K562 (cell line): Measurements from ENCODE around the gene REM2. TPM values are rescaled to one million over a fixed set of nuclear protein-coding genes. Genes with fewer than 3 reads are reported as not detected.

Source experiments
- MGA ChIP-seq: fragments of 450-650 bp; IDR thresholded peaks from 2 replicates; pipeline ENCODE4 v1.6.1; 2016; ENCODE audit warnings: mild to moderate bottlenecking, moderate library complexity
- MYC ChIP-seq, 2 experiments: fragments of 250-450 bp in 1 of 2; sonication (Bioruptor Pico) in 1 of 2; IDR thresholded peaks; 2 replicates each; pipeline versions ENCODE4 v1.5.1 to v1.6.1; 2012 to 2021; ENCODE audit warnings: low read depth in 2 of 2, borderline replicate concordance in 1 of 2, improper control_type of control experiment in 1 of 2, low read length in 1 of 2, mild to moderate bottlenecking in 1 of 2, moderate library complexity in 1 of 2
- POLR2H ChIP-seq: IDR thresholded peaks from 2 replicates; pipeline ENCODE4 v1.6.1; 2016; ENCODE audit warnings: missing genetic modification characterization, low read depth, mild to moderate bottlenecking, control low read depth, missing compliant biosample characterization, moderate library complexity
- PRPF4 ChIP-seq: fragments of 200-400 bp; formaldehyde crosslinking; IDR thresholded peaks from one replicate; pipeline ENCODE4 v1.6.1; 2017; ENCODE audit warnings: low read length, low read depth, mild to moderate bottlenecking; ENCODE audit not compliant: insufficient read depth, poor library complexity, severe bottlenecking
- RBM39 ChIP-seq: fragments of 200-400 bp; formaldehyde crosslinking; optimal IDR thresholded peaks from 2 replicates; pipeline ENCODE3; 2018; ENCODE audit warnings: low read depth, low read length
- SREBF2 ChIP-seq: sonication (generic); formaldehyde crosslinking; IDR thresholded peaks from 2 replicates; pipeline ENCODE4 v1.4.0; 2020; ENCODE audit warnings: mild to moderate bottlenecking, missing genetic modification reagents
- ZBTB43 ChIP-seq: sonication (generic); formaldehyde crosslinking; IDR thresholded peaks from 2 replicates; pipeline ENCODE4 v1.8.0; 2023; ENCODE audit warnings: mild to moderate bottlenecking, missing genetic modification reagents
- ZNF280B ChIP-seq: fragments of 250-450 bp; sonication (Bioruptor Pico); IDR thresholded peaks from 2 replicates; pipeline ENCODE4 v1.5.1; 2021; ENCODE audit warnings: mild to moderate bottlenecking
- ZNF3 ChIP-seq: fragments of 250-450 bp; sonication (Bioruptor Pico); IDR thresholded peaks from 2 replicates; pipeline ENCODE4 v1.5.0; 2021; ENCODE audit warnings: mild to moderate bottlenecking, moderate library complexity
- ZNF512 ChIP-seq: IDR thresholded peaks from 2 replicates; pipeline ENCODE4 v1.6.1; 2016; ENCODE audit warnings: missing genetic modification characterization, missing compliant biosample characterization
- polyA plus RNA-seq, 8 experiments: library from polyadenylated mRNA; depleted of rRNA in 4 of 8; stranded (reverse) in 5 of 8; unstranded in 3 of 8; fragments of >200 nt; fragmentation: Nextera tagmentation in 2 of 8; fragmentation: Illumina TruSeq in 1 of 8; extraction: Ambion mirVana in 2 of 8; extraction: Trizol in 1 of 8; gene quantifications; 2 replicates each; pipeline versions ENCODE4 v1.2.1 to v1.2.3, GENCODE V29; 2011 to 2014; ENCODE audit warnings: inconsistent platforms in 1 of 8, missing spikeins in 1 of 8
- total RNA-seq, 7 experiments: library from RNA; depleted of rRNA in 6 of 7; stranded (reverse); fragments of >200 nt in 6 of 7; fragmentation: Illumina TruSeq in 2 of 7; extraction: Trizol in 2 of 7; gene quantifications; 2 replicates each; pipeline versions ENCODE4 v1.2.1 to v1.2.3, GENCODE V29; 2011 to 2021; ENCODE audit warnings: low replicate concordance in 1 of 7

REM2 gene
- total and polyA plus RNA-seq, 9 of the 15 experiments (the other 6 are each of a cell fraction or from before 2014, with no cell fraction given) = 0.18 to 1.0 (median 0.38) TPM

GRCh38 chr14:22897357-22897756, 14.3 kb downstream of the REM2 start (continued):
- TF ChIP-seq MYC (IDR thresholded peaks at IDR 0.05; ENCODE audit: low read depth, low read length) (peak; percentile 40; the same call in 1 of the 2 replicates), MYC (CRISPR knock-in tag; IDR thresholded peaks at IDR 0.05; ENCODE audit: borderline replicate concordance, low read depth) (no peak), ZBTB43 (no peak), SREBF2 (no peak), ZNF3 (CRISPR knock-in tag) (no peak), PRPF4 (no peak), RBM39 (no peak), ZNF280B (CRISPR knock-in tag) (no peak), ZNF512 (tag) (no peak), MGA (peak; percentile 43; the same call in 1 of the 2 replicates), POLR2H (tag) (no peak)
